Mesodermal cell (in vitro differentiated cells): ENCODE measurements around the gene AP5M1. TPM values are rescaled to one million over a fixed set of nuclear protein-coding genes. Genes with fewer than 3 reads are reported as not detected.
A peak's percentile ranks its signal among the peaks of the same experiment; 100 is the strongest.
"Not testable (repeated sequence)": the region's sequence is repeated elsewhere in the genome, so short reads cannot be mapped to it uniquely, and the experiment has no call there.

Experiments used
- H3K27ac ChIP-seq: 2 replicates; pipeline ENCODE4 v1.7.0; 2013; ENCODE audit warnings: mild to moderate bottlenecking, low read depth, low read length, moderate library complexity; ENCODE audit not compliant: severe bottlenecking
- H3K36me3 ChIP-seq: 2 replicates; pipeline ENCODE4 v1.7.1; 2013; ENCODE audit warnings: mild to moderate bottlenecking, low read length, moderate library complexity; ENCODE audit not compliant: control insufficient read depth, insufficient read depth
- H3K4me1 ChIP-seq: one replicate; pipeline ENCODE4 v1.7.1; 2013; ENCODE audit warnings: mild to moderate bottlenecking, low read length; ENCODE audit not compliant: insufficient read depth, control insufficient read depth, poor library complexity, severe bottlenecking
- H3K4me3 ChIP-seq: 2 replicates; pipeline ENCODE4 v1.7.0; 2013; ENCODE audit warnings: low read length, control low read depth, mild to moderate bottlenecking; ENCODE audit not compliant: insufficient read depth, poor library complexity, severe bottlenecking; ENCODE audit errors: extremely low read depth
- H3K9me3 ChIP-seq: 2 replicates; pipeline ENCODE4 v1.7.1; 2013; ENCODE audit warnings: mild to moderate bottlenecking, low read length, moderate library complexity; ENCODE audit not compliant: control insufficient read depth
- WGBS, 2 experiments: methylation state at CpG; one replicate each; pipeline ENCODE4 v1.1.5; 2013; ENCODE audit warnings: missing lambda C conversion rate in 2 of 2; ENCODE audit not compliant: insufficient coverage in 2 of 2; 5-methylcytosine and 5-hydroxymethylcytosine counted together
- polyA plus RNA-seq, 2 experiments: library from polyadenylated mRNA; stranded (reverse); fragments of 50-300 nt; gene quantifications; one replicate each; pipeline ENCODE4 v1.2.3, GENCODE V29; 2013

Gene AP5M1, protein sequence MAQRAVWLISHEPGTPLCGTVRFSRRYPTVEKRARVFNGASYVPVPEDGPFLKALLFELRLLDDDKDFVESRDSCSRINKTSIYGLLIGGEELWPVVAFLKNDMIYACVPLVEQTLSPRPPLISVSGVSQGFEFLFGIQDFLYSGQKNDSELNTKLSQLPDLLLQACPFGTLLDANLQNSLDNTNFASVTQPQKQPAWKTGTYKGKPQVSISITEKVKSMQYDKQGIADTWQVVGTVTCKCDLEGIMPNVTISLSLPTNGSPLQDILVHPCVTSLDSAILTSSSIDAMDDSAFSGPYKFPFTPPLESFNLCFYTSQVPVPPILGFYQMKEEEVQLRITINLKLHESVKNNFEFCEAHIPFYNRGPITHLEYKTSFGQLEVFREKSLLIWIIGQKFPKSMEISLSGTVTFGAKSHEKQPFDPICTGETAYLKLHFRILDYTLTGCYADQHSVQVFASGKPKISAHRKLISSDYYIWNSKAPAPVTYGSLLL
- polyA plus RNA-seq (2013, experiment 1 of 2), result 35.1 TPM
- polyA plus RNA-seq (2013, experiment 2 of 2), result 36.1 TPM

DNA sequence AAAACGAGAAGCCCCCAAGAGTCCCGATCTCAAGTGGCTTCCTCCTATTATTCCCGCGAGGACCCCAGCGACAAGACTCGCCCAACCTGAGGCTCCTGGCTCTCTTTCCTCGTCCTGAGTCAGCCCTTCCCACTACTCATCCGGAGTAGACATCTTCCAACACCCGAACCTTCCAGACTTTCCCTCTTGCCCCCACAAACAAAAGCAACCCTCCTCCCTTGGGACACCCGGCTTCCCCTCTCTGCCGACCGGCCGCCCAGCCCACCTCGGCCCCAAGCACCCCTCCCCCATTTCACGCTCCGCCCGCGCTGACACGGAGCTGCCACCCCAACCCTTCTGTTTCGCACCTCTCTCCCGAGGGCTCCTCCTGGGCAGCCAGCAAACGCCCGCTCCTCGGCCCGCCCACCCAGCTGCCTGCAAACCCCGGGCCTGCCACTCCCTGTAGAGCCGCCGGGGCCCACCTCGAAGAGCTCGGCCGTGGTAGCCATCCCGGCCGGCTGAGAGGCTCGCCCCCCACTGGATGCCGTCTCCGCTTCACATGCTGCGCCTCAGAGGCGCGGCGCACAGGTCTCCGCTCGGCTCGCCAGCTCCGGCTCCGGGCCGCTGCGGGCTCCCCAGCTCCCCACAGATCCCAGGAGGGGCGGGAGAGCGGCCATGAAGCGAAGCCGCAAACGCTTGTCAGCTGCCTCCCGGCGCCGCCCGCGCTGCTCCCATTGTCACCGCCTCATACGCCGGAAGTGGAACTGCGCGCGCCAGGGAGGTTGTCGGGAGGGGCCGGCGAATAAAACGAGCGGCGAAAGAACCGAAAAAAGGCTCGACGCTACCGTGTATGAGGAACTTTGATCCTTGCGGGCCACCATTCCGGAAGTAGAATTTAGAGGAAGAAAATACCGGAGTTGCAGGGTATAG, at the start of gene AP5M1, which contains the start of gene EXOC5:
Gene AP5M1, plus strand, starts transcription at position 811 of the 909 bp plus-strand sequence. CDS start 344 bp downstream, outside the sequence.
Gene EXOC5, minus strand, starts transcription at position 745 of the 909 bp plus-strand sequence. Its CDS starts 257 bp downstream, at position 488.
- H3K27ac ChIP-seq, result peak within 1 kb of the TSS; percentile 93
- peaks cover 5% of the 10 kb centered on the region for H3K9me3 ChIP-seq
- peak within 1 kb of the TSS; percentile 79 for H3K4me3 ChIP-seq
- WGBS, 2 experiments, result 0% methylated on average over 59 to 66 of the region's 76 CpGs
- H3K4me1 ChIP-seq, result peaks cover 4% of the 10 kb centered on the region
- peaks cover 18% of the 10 kb centered on the region for H3K36me3 ChIP-seq

DNA sequence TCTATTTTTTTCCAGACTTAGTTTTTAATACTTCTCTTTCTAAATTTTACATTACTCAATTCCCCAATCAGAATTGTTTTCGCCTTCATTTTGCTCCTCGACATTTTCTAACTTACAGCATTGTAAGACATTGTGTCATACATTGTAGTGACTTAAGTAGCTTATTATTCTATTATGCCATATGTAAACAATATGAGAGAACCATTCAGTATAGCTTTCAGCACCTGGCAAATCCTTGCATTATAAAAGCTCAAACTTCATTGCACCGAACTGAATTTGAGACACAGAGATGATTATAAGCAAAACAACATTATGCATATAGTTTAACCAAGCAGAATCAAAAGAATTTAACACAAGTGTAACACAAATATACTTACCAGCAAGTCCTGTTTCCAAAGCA, 46.8 kb upstream of the AP5M1 start:
- no peaks in the 10 kb centered on the region for H3K4me1 ChIP-seq
- H3K9me3 ChIP-seq, result no peaks in the 10 kb centered on the region
- 88% methylated on average over 1 of the region's 3 CpGs; no CpG with 5 or more reads in 1 of the 2 experiments for WGBS, 2 experiments
- no peak overlapping the region for H3K4me3 ChIP-seq
- H3K27ac ChIP-seq, result no peak overlapping the region
- peaks cover 34% of the 10 kb centered on the region for H3K36me3 ChIP-seq

DNA sequence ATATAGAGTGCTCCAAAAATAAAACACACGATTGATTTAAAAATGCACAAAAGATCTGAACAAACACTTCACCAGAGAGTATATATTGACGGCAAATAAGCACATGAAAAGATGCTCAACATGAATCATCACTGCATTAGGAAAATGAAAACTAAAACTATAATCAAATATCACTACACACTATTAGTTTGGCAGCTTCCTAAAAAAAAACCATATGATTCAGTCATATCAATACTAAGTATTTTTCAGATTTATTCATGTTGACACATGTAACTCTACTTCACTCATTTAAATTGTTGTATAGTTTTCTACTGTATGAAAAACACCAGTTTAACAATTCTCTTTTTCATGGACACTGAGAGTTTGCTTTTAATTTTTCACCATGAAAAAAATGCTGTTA, 41.7 kb upstream of the AP5M1 start:
- Histone ChIP-seq H3K36me3 (peaks cover 57% of the 10 kb centered on the region), H3K9me3 (no peaks in the 10 kb centered on the region), H3K27ac (no peak overlapping the region), H3K4me3 (no peak overlapping the region), H3K4me1 (no peaks in the 10 kb centered on the region)
- 100% methylated on average over 1 of the region's 2 CpGs; no CpG with 5 or more reads in 1 of the 2 experiments for WGBS, 2 experiments

DNA sequence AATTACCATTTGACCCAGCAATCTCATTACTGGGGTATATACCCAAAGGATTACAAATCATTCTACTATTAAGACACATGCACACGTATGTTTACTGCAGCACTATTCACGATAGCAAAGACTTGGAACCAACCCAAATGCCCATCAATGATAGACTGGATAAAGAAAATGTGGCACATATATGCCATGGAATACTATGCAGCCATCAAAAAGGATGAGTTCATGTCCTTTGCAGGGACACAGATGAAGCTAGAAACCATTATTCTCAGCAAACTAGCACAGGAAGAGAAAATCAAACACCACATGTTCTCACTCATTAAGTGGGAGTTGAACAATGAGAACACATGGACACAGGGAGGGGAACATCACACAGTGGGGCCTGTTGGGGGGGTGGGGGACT, 40.5 kb upstream of the AP5M1 start:
- H3K4me3 ChIP-seq, H3K4me1 ChIP-seq, H3K27ac ChIP-seq, H3K9me3 ChIP-seq: not testable (repeated sequence)
- peaks cover 57% of the 10 kb centered on the region for H3K36me3 ChIP-seq
- WGBS, 2 experiments, result no CpG with 5 or more reads among the region's 2 CpGs

DNA sequence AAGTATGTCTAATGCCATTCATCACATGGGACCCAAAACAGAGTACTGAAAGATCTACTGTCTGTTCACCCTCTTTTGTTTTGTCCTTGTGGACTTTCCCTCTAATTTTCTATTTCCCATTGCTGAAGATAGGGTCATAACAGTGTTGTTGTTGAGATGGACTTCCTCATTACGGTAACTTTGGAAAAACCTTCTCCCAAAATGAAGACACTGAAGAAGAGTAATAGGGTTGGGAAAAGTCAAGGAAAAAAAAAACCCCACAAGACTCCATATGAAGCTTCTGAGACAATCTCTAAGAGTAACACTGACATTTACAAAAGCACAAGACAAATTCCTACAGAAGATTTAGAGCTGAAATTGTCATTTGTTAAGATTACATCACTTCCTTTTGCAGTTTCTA, 36.8 kb upstream of the AP5M1 start:
- H3K9me3 ChIP-seq, result no peaks in the 10 kb centered on the region
- no peaks in the 10 kb centered on the region for H3K4me1 ChIP-seq
- H3K36me3 ChIP-seq, result peaks cover 47% of the 10 kb centered on the region
- H3K27ac ChIP-seq, result peak overlapping the region; percentile 19
- H3K4me3 ChIP-seq, result no peak overlapping the region
- no CpG with 5 or more reads among the region's 1 CpG for WGBS, 2 experiments

DNA sequence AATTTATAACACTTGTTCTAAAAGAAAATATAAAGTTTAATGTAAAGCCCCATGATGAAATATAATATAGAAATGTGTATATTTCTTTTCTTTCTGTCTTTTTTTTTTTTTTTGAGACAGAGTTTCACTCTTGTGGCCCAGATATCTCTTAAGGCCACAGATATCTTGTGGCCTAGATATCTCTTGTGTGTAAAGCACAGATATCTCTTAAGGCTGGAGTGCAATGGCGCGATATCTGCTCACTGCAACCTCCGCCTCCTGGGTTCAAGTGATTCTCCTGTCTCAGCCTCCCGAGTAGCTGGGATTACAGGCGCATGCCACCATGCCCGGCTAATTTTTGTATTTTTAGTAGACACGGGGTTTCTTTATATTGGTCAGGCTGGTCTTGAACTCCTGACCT, 28.7 kb upstream of the AP5M1 start:
- H3K4me3 ChIP-seq, H3K4me1 ChIP-seq, H3K9me3 ChIP-seq, H3K27ac ChIP-seq: not testable (repeated sequence)
- 91 to 95% methylated on average over 3 to 6 of the region's 7 CpGs for WGBS, 2 experiments
- peaks cover 43% of the 10 kb centered on the region for H3K36me3 ChIP-seq

DNA sequence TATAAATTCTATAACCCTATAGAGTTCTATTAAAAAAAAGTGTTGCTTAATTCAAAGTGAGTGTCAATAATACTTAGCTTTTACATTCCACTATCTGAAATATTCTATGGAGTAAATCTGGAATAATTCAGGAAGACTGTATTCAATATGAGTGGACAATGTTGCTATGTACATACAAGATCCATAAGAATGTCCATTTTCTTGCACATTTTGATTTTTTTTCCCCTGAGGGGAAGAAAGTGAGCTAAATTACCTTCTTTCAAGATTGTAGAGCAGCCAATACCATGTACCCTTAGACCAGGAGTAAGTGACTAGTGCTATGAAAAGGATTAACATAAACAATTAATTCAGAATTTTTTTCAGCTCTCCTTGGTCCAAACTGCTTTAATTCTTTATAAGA, 25.5 kb upstream of the AP5M1 start:
- Histone ChIP-seq H3K4me1 (no peaks in the 10 kb centered on the region), H3K27ac (no peak overlapping the region), H3K9me3 (no peaks in the 10 kb centered on the region), H3K4me3 (no peak overlapping the region), H3K36me3 (peaks cover 50% of the 10 kb centered on the region)

DNA sequence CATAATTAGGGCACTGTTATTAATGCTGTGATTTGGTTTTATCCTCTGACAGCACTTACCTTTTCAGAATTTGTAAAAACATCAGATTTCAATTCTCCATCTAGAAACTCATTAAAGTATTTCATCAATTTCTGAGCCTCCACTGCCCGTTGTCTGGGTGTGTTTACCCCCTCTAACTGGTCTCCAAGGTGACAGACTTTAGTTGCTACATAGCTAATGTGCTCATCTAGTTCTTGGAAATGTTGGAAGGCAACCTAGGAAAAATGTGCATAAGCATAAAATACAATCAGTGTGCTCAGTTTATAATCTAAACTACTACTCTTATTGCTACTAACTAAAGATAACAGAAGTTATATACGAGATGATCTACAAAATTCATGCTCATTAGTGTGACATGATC, 24.7 kb upstream of the AP5M1 start:
- WGBS, 2 experiments, result no CpG with 5 or more reads among the region's 2 CpGs
- Histone ChIP-seq H3K4me1 (no peaks in the 10 kb centered on the region), H3K27ac (no peak overlapping the region), H3K4me3 (no peak overlapping the region), H3K9me3 (no peaks in the 10 kb centered on the region), H3K36me3 (peaks cover 47% of the 10 kb centered on the region)

DNA sequence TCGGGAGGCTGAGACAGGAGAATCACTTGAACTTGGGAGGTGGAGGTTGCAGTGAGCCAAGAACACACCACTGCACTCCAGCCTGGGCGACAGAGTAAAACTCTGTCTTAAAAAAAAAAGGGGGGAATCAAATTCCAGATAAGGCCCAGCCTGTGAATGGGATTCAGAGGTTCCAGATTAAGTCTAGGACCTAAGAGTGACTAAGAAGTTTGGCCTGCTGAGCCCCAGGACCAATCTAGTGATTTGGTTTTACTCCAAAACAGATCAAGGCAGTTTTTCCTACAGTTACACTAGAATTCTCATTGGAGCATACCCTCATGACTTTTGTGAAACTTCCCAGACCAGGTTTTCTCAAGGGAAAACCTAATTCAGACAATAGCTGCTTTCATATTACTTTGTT, 22.8 kb upstream of the AP5M1 start:
- Histone ChIP-seq H3K27ac (no peak overlapping the region), H3K36me3 (peaks cover 43% of the 10 kb centered on the region)
- WGBS, 2 experiments, result 88 to 100% methylated on average over 1 to 2 of the region's 2 CpGs

DNA sequence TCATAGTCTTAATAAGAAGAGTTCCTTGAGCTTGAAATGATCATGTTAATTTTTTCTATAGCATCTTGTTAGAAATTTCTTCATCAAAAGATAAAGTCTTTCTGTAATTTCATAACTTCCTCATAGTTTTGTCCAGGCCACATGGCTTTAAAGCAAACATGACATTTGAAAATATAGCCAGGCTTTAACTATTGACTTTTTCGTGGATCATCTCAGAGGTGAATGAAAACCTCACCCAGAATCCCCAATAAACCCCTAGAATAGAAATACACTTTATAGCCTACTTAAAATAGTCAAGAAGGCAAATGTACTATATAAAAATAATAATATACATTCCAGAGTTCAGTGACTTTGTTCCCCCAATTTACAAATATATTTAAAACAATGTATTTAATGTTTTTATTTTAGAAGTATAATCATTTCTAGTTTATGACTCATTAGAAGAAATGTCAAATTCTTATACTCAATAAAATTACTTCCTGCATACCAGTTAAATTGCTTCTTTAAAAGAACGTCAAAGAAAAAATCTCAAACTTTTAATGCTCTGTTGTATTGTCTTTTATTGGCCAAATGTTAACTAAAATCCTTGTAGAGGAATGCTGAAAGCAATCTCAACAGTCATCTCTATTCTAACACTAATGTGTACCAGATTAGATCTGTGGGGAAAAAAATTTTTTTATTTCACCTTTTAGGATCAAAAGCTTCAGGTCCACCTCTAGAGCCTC, 21.7 kb upstream of the AP5M1 start:
- no peak overlapping the region for H3K27ac ChIP-seq
- no peak overlapping the region for H3K4me3 ChIP-seq
- no peaks in the 10 kb centered on the region for H3K4me1 ChIP-seq
- no peaks in the 10 kb centered on the region for H3K9me3 ChIP-seq
- WGBS, 2 experiments, result no CpG with 5 or more reads among the region's 2 CpGs
- peaks cover 36% of the 10 kb centered on the region for H3K36me3 ChIP-seq

More for the DNA sequence above, 22.8 kb upstream of the AP5M1 start:
- Histone ChIP-seq H3K4me1 (no peaks in the 10 kb centered on the region), H3K4me3 (no peak overlapping the region), H3K9me3 (no peaks in the 10 kb centered on the region)
